ENCODE results near the gene BAG1.

The BAG1 gene

DNA sequence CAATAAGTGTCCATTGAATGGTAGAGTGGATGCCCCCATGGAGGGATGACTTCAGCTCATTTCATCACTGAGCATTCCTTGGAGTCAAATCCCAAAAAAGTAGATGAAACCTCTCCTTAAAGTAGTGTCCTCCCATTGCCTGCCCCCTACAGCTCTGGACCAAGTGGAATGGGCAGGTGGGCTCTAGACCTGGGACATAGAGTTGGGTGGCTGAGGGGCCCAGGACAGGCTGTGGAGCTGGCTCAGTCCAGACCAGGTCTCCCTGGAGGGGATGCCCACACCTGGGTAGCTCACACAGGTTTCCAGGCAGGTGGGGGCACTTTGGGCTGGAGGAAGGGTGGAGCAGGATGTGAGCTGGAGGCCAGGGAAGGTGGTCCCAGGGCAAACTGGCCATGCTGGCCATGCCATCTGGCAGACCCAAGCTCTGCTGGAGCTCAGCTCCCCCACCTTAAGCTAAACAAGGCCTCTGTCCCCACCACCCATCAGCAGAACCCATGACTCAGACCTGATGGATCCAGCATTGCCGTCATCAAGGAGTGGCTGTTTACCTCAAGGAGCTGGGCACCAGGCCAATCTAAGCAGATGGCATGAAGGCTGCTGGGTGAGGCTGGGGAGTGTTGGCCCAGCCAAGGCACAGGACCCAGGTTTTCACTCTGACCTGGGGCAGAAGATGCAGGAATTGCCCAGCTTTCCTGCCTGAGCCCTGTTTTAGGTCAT, 30.7 kb downstream of the BAG1 start:
- TF ChIP-seq, protein P1, sequence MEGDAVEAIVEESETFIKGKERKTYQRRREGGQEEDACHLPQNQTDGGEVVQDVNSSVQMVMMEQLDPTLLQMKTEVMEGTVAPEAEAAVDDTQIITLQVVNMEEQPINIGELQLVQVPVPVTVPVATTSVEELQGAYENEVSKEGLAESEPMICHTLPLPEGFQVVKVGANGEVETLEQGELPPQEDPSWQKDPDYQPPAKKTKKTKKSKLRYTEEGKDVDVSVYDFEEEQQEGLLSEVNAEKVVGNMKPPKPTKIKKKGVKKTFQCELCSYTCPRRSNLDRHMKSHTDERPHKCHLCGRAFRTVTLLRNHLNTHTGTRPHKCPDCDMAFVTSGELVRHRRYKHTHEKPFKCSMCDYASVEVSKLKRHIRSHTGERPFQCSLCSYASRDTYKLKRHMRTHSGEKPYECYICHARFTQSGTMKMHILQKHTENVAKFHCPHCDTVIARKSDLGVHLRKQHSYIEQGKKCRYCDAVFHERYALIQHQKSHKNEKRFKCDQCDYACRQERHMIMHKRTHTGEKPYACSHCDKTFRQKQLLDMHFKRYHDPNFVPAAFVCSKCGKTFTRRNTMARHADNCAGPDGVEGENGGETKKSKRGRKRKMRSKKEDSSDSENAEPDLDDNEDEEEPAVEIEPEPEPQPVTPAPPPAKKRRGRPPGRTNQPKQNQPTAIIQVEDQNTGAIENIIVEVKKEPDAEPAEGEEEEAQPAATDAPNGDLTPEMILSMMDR (IDR thresholded peaks at IDR 0.05; ENCODE audit: low read depth, low read length) = no peak
- H3K4me3 ChIP-seq (ENCODE audit: low read depth, low read length) = no peak overlapping the region

DNA sequence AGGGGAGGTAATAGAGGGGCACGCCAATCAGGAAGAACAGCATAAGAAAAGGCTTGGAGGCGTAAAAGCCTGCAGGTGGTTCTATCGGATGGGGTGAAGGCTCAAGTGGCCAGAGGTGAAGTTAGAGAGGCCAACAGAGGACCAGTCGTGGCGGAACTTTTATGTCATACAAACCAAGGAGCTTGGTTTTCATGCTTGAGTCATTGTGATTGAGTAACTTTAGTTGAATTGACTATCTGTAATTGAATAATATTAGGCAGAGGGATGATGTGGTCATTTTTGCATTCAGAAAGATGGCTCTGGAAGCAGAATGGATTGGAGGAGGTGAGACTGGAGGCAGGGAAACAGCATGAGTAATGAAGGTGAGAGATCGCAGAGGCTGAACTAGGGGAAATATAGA, 31.7 kb downstream of the BAG1 start:
- no peak overlapping the region for H3K4me3 ChIP-seq (ENCODE audit: low read depth, low read length)
- TF ChIP-seq, protein P1 (IDR thresholded peaks at IDR 0.05; ENCODE audit: low read depth, low read length) = no peak

DNA sequence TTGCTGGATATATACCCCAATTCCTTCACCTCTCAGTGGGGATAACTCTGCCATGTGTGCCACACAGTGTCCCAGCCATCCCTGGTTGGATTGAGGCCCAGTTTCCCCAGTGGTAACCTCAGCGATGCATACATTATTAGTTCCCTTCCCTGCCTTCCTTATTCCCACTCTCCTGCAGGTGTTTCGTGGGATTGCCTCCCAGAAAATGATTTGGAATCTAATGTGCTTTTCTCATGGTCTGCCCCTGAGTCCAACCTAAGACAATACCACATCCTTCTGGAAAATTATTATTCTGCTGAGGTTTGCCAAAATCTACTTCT, 32.9 kb downstream of the BAG1 start:
- TF ChIP-seq, protein P1 (IDR thresholded peaks at IDR 0.05; ENCODE audit: low read depth, low read length) = no peak
- no peak overlapping the region for H3K4me3 ChIP-seq (ENCODE audit: low read depth, low read length)

DNA sequence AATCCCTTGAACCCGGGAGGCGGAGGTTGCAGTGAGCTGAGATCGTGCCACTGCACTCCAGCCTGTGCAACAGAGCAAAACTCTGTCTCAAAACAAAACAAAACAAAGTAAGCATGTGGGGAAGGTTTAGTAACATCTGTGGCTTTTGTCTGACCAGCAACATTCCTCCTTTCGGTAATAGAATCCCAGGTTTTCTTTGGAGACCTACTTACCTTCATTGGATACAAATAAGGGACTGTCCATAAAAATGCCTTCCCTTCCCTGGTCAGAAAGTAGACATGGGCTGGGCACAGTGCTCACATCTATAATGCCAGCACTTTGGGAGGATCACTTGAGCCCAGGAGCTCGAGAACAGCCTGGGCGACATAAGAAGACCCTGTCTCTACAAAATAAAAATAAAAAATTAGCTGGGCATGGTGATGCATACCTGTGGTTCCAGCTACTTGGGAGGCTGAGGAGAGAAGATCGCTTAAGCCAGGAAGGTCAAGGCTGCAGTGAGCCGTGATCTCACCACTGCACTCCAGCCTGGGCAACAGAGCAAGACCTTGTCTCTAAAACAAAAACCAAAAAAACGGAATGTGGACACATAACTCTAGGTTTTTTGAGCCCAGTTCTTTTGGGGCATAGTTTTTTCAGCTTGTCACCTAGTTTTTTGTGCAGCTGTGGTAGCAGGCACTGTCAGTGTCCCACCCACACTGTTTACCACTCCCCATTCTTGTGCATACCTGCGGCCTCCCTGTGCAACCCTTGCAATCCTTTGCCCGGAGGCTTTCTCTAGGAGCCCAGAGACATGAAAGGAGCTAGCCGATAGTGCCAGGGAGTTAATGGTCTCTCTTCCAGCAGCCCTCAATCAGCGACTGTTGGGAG, 33.5 kb downstream of the BAG1 start:
- H3K4me3 ChIP-seq (ENCODE audit: low read depth, low read length) = no peak overlapping the region
- TF ChIP-seq, protein P1 (IDR thresholded peaks at IDR 0.05; ENCODE audit: low read depth, low read length) = no peak

DNA sequence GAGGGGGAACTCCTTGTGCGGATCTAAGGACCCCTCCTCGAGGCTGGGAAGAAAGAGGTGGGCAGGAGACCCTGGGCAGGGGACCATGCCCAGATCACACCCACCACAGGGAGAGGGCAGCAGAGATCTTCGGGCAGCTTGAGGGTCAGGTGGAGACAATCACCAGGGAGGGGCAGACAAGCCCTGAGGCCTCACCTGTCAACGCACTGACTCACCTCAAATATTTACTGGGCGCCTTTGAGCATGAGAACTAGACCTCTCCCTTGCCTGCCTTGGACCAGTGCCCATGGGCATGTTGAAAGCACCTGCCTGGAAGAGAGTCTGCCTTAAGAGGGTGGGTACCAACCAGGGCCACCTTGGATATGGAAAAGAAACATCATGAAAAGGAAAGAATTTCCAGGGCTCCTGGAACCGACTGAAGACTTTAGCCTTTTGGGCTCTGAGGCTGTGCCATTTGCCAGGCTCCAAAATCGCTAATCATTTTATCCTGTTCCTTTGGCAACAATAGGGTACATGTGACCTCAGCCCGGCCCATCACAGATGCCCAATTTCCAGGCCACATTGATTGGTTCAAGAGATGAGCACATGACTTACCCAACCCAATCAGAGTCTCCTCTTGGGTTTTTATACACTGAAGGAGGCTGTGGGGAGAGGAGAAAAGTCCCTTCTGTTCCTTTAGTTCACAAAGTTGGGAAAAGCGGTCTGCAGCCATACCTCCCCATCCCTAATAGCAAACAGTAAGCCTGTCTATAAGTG, 35.0 kb downstream of the BAG1 start:
- H3K4me3 ChIP-seq (ENCODE audit: low read depth, low read length) = no peak overlapping the region
- TF ChIP-seq, protein P1 (IDR thresholded peaks at IDR 0.05; ENCODE audit: low read depth, low read length) = no peak

DNA sequence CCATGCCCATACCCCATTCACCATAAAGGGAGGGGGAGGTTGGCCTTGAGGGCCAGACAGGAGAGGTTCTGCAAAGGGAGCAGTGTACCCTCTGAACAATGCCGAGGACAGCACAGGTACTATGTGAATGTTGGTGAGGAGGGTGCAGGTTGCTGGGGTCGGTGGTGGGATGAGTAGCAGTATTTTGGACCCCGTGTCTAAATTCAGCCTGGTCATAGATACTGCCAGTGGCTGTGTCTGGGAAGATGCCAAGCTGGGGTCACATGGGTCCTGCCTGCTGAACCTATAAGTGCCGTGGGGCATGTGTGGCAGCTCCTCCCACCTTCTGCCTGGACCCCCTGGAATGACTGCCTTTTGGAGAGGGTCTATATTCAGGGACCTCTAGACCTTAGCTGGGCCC, 35.9 kb downstream of the BAG1 start:
- no peak overlapping the region for H3K4me3 ChIP-seq (ENCODE audit: low read depth, low read length)
- TF ChIP-seq, protein P1 (IDR thresholded peaks at IDR 0.05; ENCODE audit: low read depth, low read length) = no peak
